DMS53 (cell line): Measurements from ENCODE around the gene CLPX.
"Not testable (repeated sequence)": the region's sequence is repeated elsewhere in the genome, so short reads cannot be mapped to it uniquely, and the experiment has no call there.

Experiments
- DNase-seq: peaks from one replicate; lab custom pipeline; 2025; lab: John Stamatoyannopoulos, UW

CLPX gene

GRCh38 chr15:65204931-65205660 lies 20.0 kb upstream of the CLPX start:
- no peak for DNase-seq

- DNase-seq = no peak
Measured at GRCh38 chr15:65204236-65204930, 19.2 kb upstream of the CLPX start.

- no peak for DNase-seq
Measured at GRCh38 chr15:65201918-65202317, 16.8 kb upstream of the CLPX start.

GRCh38 chr15:65198571-65198970 lies 13.4 kb upstream of the CLPX start:
- DNase-seq = no peak

- no peak for DNase-seq
Measured at GRCh38 chr15:65197337-65197645, 12.1 kb upstream of the CLPX start.

GRCh38 chr15:65196637-65197336 lies 11.6 kb upstream of the CLPX start:
- DNase-seq = no peak

- no peak for DNase-seq
Measured at GRCh38 chr15:65195548-65195923, 10.4 kb upstream of the CLPX start.

GRCh38 chr15:65194826-65195547 lies 9.8 kb upstream of the CLPX start:
- DNase-seq = no peak

GRCh38 chr15:65192016-65192415 lies 6.9 kb upstream of the CLPX start:
- no peak for DNase-seq

GRCh38 chr15:65189102-65189740 lies 4.1 kb upstream of the CLPX start:
- peak; percentile 54 for DNase-seq

- not testable (repeated sequence) for DNase-seq
Measured at GRCh38 chr15:65188472-65188871, 3.3 kb upstream of the CLPX start.

GRCh38 chr15:65184305-65184867 lies 756 bp downstream of the CLPX start:
- DNase-seq = peak; percentile 65

GRCh38 chr15:65183865-65184159 lies 1.3 kb downstream of the CLPX start:
- DNase-seq = no peak

GRCh38 chr15:65182538-65182937 lies 2.6 kb downstream of the CLPX start:
- no peak for DNase-seq

- DNase-seq = not testable (repeated sequence)
Measured at GRCh38 chr15:65181582-65182353, 3.4 kb downstream of the CLPX start.

- no peak for DNase-seq
Measured at GRCh38 chr15:65180167-65180566, 5.0 kb downstream of the CLPX start.

- DNase-seq = peak; percentile 4
Measured at GRCh38 chr15:65177901-65178300, 7.2 kb downstream of the CLPX start.

GRCh38 chr15:65176056-65176455 lies 9.1 kb downstream of the CLPX start:
- DNase-seq = no peak

- DNase-seq = no peak
Measured at GRCh38 chr15:65175511-65175910, 9.6 kb downstream of the CLPX start.

GRCh38 chr15:65174509-65174908 lies 10.6 kb downstream of the CLPX start:
- DNase-seq = no peak

GRCh38 chr15:65172531-65172930 lies 12.6 kb downstream of the CLPX start:
- DNase-seq = no peak
